SKM-1 (cell line): ENCODE results near the gene BOK.
"Not testable (repeated sequence)": the region's sequence is repeated elsewhere in the genome, so short reads cannot be mapped to it uniquely, and the experiment has no call there.

ENCODE experiments used
- DNase-seq: peaks from one replicate; lab custom pipeline; 2025; ENCODE audit not compliant: unreplicated experiment; lab: John Stamatoyannopoulos, UW

BOK gene

DNA sequence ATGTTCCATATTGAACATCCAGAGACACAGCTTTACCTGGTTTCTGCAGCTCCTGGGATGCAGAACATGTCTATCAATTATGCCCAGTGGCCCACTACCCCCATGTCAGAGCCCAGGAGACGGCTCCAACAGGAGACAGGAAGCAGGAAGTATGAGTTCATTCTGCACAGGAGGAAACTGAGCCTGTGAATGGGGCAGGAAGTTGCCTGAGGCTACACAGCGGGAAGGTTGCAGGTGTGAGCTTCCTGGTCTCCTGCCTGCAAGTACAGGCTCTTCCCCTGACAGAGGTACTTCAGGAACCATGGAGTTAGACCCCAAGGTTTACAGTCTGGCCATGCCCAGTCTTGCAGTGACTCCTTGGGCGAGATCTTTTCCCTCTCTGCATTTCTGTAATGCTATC is 2.8 kb upstream of the BOK start:
- no peak for DNase-seq

DNA sequence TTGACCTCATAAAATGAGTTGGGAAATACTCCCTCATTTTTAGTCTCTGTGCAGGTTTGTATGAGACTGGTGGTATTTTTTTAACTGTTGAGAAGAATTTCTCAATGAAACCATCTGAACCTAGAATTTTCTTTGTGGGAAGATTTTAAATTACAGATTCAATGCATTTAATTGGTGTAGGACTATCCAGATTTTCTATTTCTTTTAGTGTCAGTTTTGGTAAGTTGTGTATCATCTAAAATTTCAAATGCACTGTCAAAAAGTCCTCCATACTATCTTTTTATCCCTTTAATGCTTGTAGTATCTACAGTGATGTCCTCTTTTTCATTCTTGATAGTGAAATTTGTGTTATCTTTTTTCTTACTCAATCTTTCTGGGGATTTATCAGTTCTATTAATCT is 1.8 kb upstream of the BOK start:
- no peak for DNase-seq

DNA sequence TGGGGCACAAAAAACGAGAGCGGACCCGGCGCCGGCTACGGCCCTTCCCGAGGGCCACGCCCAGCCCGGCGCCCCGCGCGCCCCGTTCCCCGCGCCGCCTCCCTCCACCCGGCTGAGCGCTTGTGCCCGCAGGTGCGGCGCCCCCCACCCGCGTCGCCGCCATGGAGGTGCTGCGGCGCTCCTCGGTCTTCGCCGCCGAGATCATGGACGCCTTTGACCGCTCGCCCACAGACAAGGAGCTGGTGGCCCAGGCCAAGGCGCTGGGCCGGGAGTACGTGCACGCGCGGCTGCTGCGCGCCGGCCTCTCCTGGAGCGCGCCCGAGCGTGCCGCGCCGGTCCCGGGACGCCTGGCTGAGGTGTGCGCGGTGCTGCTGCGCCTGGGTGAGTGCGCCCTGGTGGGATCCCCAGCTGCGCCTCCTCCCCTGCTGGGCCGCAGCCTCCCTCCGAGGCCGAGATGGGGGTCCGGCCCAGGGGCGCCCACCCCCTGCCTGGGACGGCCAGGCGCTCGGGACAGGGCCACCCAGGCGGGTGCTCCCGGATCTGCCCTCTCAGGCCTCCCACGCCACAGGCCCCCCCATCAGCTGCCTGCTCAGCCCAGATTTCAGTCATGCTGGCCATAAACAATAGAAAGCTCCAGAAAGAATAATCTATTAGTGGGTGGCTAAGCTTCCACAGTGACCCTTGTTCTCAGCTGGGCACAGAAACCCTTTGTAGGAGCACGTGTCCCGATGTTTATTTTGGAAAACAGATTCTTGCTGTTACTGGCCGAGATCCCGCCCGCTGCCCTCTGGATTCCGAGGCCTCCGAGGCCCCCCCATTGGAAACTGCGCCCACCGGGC is 997 bp downstream of the BOK start:
- DNase-seq = no peak

DNA sequence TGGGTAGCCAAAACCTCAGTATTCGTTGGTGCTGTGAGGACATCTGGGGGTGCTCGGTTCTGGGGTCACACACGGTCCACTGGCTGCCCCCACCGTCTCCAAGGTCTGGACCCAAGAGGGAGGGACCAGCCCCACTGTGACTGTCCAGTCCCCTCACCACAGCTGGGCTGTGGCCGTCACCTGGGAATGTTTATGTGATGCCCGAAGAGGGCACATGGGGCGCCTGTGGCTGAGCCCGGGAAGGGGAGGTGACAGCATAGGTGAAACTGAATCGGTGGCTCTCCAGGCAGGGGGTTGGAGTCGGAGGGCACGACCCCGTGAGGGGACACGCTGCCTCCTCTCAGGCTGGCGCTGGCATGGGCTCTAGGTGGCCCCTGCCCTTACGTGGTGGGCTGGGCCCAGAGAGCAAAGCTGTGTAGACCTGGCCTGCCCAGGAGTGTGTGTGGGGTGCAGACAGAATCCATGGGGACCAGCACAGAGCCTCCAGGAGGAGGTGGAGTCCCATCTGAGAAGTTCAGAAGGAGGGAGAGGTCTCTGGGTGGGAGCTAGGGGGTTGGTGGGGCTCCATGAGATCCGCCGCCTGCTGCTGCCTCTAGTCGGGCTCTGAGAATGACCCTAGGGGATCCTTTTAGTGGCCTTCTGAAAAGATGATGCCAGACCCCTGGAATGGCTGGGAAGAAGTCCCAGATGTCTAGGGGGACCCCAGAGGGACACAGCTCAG is 1.8 kb downstream of the BOK start:
- no peak for DNase-seq

DNA sequence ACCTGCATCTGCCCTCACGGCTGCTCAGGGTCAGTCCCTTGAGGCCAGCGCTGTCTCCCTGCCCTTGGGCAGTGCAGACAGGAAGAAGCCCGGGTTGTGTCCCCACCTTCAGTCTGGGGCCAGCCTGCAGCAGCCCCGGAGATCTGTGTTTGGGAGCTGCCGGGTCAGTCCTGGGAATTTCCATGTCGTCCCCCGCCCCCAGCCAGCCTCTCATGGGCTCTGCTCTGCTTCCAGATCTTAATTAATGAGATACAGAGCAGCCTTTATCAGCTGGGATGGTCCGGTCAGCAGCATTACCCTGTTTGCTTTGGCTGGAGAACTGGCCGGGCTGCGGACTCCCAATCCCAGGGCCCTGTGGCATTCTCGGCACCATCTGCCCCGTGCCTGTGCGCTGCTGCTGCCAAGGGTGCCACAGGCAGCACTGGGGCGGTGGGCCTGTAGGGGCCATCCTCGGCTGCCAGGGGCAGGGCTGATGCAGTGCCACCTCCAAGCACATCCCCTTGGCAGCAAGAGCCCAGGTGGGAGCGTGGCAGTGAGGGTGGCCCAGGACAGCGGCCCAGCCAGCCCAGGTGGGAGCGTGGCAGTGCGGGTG is 2.4 kb downstream of the BOK start:
- no peak for DNase-seq

DNA sequence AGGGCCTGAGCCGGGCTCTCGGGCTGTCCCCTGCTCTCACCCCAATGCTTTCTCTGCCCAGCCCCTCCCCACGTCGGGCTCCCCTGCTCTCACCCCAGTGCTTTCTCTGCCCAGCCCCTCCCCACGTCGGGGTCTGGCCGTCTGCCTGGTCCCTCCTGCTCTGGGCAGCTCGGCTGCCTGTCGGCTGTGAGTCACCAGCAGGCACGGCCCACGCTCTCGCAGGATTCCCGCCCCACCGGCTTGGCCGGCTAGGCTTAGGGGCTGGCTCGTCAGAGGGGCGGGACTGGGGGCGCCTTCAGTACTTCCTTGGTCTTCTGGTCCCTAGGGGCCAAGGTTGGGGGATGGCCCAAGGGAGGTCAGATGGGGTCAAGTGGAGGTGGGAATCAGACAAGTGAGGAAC is 3.3 kb downstream of the BOK start:
- DNase-seq = no peak

- DNase-seq = no peak
Measured at GRCh38 chr2:241562269-241562891, 3.8 kb downstream of the BOK start.

DNA sequence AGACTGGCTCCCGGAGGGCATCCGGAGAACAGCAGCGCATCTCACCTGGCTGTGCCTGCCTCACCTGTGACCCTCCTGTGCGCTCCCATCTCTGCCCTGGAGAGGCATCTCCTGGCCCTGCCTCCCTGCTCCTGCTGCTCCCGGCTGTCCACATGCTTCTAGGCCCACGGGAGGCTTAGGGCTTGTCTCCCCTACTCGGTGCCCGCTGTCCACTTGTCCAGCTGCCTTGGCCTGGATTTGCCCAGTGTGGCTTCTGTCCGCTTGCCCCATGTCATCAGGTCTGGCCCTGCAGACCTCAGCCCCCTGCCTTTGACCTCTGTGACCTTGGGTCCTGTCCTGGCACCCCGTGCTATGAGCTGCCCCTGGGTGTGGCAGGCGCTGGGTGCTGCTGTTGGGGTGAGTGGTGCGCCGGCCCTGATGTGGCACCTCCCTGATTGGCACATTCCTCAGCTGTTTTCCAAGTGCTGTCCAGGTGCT is 4.5 kb downstream of the BOK start:
- no peak for DNase-seq

GRCh38 chr2:241563571-241563980 is 5.0 kb downstream of the BOK start:
- DNase-seq = no peak

GRCh38 chr2:241563981-241564595 is 5.5 kb downstream of the BOK start:
- DNase-seq = no peak

DNA sequence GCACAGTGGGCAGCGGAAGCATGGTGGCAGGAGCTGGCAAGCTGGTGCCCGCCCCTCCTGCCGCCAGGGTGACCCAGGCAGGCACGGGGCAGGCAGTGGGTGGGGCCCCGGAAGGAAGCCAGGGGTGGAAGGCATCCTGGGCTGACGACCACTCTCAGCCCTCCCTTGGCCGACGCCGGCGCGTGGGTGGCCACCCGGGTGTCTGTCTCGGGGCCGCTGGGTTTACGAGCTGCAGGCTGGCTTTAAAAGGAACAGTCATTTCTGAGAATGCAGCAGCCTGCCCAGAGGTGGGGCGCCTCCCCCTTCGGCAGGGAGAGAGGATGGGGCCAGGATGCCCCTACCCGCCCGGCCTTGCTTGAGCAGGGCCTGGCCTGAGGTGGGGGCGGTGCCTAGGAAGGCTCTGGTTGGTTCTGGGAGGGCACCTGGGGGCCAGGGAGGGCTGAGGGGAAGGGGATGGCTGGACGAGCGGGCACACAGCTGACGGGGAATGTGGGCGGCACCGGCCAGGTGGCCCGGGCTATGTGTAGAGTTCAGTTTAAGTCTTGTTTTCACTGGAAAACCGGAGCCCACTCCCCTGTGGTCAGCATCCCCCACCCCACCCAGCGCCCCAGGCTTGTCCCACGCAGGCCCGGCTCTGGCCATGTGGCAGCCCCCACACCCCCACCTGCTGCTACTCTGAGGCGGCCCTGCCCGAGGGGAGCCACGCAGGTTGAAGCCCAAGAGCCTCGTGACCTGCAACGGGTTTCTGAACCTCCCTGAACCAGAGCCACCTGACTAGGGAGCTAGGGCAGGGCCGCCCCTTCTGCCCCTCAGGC is 6.3 kb downstream of the BOK start:
- no peak for DNase-seq

- DNase-seq = no peak
Measured at GRCh38 chr2:241565411-241565810, 6.9 kb downstream of the BOK start.

GRCh38 chr2:241566021-241566420 is 7.5 kb downstream of the BOK start:
- not testable (repeated sequence) for DNase-seq

DNA sequence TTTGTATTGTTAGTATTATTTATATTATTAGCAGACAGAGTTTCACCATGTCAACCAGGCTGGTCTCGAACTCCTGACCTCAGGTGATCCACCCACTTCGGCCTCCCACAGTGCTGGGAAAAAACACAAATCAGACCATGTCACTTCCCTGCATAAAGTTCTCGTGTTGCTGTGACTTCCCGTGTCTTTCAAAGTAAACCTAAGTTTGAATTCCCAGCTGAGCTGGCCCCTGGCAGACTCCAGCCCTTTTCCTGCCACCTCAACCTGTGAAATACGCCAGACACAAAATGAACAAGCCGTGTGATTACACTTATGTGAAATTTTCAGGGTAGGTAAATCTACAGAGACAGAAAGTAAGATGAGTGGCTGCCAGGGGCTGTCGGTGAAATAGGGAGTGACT is 7.9 kb downstream of the BOK start:
- no peak for DNase-seq

GRCh38 chr2:241567266-241567665 is 8.7 kb downstream of the BOK start:
- DNase-seq = not testable (repeated sequence)

DNA sequence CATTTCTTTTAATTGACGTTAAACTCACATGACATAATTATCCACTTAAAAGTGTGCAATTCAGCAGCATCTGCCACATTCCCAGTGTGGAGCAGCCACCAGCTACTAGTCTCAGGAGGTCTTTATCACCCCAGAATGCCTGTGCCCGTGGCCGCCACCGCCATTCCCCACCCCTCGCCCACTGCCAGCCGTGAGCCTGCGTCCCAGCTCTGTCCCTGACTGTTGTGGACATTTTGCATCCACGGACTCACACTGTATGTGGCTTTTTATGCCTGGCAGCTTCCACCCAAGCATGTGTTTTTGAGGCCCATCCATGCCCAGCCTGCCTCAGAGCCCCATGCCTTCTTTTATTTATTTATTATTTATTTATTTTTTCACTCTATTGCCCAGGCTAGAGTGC is 9.2 kb downstream of the BOK start:
- DNase-seq = no peak

GRCh38 chr2:241568726-241569125 is 10.2 kb downstream of the BOK start:
- DNase-seq = no peak

GRCh38 chr2:241569831-241570281 is 11.3 kb downstream of the BOK start:
- no peak for DNase-seq

GRCh38 chr2:241570961-241571581 is 12.5 kb downstream of the BOK start:
- no peak for DNase-seq
